Midbrain (tissue), 1 donor: ENCODE measurements around the gene MKS1.

Experiments
- DNase-seq: peaks from one replicate; lab custom pipeline; 2025; lab: John Stamatoyannopoulos, UW

The MKS1 gene

DNA sequence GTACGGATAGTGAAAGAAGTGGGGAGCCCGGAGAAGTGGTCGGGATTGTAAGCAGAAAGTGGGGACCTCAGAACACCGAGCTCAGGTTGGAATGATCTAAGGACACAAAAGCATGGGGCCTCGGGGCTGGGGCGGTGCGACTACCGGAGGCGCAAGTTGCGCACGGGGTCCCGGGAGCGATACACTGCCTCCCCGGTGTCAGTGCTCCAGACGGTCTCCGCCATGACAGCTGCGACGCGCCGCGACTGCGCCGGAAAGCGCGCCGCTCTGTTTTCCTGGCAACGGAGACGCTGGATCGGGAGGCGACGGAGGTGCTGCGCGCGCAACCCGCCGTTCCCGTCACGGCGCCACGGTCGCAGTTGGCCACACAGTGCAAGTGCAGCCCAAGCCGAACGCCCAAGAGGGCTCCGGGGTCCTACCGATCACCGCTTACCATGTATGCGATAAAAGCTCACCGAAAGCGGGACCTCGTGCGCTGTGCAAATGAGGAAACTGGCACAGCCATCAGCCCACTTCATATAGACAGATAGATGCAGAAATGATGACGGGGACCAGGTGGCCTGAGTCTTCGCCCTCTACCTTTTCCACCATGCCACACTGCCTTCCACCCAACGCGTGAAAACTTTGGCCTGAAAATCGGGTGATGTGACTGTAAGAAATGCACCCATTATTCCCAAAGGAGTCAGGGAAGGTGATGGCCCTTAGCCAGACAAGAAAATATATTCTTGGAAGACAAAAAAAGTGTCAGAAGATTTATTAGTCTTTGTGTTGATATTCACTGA lies at the start of gene MKS1:
MKS1 (minus strand) TSS at position 249 of the 782 bp plus-strand sequence; CDS start at position 224, 25 bp downstream.
- peak; percentile 95 for DNase-seq

- DNase-seq, result no peak
These were observed 49.3 kb upstream of the MKS1 start for GRCh38 chr17:58268326-58268725.

DNA sequence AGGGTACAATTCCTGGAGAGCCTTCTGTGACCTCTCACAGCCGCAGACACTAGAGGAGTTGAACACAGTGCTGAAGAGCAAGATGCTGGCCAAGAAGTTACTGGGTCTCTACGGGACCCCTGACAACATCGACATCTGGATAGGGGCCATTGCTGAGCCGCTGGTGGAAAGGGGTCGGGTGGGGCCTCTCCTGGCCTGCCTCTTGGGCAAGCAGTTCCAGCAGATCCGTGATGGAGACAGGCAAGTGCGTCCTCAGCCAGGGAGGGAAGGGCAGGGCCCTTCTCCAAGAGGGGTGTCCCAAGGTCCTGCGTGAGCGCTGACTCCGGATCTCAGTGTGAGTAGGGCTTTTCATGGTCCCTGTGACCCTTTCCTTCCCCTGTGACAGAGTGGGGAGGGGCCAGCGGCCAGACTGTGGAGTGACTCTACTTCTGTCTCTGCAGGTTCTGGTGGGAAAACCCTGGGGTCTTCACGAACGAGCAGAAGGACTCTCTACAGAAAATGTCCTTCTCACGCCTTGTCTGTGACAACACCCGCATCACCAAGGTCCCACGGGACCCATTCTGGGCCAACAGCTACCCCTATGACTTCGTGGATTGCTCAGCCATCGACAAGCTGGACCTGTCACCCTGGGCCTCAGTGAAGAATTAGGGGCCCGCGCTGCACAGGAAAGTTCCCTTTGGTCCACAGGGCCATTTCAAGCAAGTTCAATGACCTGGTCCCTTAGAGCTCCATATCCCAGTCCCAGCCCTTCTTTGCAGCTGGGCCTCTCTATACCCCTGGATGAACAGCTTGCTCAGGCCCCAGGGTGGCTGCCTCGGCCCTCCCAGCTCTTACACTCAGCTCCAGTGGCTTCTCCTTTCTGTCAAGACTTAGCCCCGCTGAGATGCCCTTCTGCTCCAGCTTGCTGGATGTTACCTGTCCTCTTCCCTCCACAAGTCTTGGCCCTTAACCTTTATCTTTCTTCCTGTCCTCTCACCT lies 48.6 kb upstream of the MKS1 start:
- no peak for DNase-seq

DNA sequence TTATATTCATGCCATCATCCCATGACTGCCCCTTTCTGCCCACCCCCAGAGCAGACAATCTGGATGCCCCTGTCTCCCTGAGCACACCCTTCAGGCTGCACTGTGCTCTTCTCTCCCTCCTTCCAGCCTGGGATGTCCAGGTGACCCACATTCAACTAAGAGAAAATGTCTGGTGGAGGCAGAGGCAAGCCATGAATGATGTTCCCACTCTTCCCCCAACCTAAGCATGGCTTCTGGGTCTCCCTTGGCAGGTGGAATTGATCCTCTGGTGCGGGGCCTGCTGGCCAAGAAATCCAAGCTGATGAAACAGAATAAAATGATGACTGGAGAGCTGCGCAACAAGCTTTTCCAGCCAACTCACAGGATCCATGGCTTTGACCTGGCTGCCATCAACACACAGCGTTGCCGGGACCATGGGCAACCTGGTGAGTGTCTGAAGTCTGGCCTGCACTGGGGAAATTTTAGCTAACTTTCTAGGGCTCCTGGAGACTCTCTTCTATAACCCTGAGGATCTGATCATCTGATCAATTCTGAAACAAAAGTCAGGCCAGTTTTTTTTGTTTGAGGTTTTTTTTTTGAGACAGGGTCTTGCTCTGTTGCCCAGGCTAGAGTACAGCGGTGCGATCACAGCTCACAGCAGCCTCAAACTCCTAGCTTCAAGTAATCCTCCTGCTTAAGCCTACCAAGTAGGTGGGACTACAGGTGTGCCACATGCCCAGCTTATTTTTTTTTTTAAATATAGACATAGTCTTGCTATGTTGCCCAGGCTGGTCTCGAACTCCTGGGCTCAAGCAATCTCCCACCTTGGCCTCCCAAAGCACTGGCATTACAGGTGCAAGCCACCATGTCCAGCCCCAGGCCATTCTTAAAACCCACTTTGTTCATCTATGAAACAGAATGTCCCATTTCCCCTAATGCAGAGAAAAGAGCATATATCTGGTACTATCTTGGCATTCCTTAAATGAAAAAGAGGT lies 47.1 kb upstream of the MKS1 start:
- DNase-seq, result no peak

- DNase-seq, result no peak
These were observed 46.2 kb upstream of the MKS1 start for GRCh38 chr17:58265271-58265670.

GRCh38 chr17:58264407-58265103 lies 45.5 kb upstream of the MKS1 start:
- DNase-seq, result no peak

DNA sequence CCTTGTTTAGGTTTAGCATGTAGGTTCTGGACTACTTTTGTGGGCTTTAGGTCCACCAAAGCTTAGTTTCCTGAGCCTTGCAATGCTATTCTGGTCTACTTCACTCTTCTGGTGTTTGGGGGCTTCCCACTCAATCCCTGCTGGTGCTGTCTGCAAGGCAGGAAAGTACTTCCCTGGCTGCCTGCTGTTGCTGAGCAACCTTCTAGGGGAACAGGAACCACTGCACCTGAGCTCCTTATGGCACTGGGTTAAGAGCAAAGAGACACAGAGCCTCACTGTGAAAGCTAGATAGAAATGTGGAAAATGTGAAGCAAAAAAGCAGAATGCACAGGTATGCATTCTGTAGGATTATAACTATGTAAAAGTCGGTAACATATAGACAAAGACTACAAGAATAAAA lies 44.7 kb upstream of the MKS1 start:
- DNase-seq, result no peak

DNA sequence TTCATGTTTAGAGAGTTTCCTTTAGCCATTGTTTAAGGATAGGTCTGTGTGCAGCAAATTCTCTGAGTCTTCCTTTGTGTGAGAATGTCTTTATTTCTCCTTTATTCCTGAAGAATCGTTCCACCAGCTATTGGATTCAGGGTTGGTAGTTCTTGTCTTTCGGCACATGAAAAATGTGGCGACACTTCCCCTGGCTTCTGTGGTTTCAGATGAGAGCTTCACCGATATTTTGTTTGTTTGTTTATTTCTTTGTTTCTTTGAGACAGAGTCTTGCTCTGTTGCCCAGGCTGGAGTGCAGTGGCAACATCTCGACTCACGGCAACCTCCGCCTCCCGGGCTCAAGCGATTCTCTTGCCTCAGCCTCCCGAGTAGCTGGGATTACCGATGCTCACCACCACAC lies 43.1 kb upstream of the MKS1 start:
- no peak for DNase-seq

GRCh38 chr17:58254803-58255202 lies 35.7 kb upstream of the MKS1 start:
- DNase-seq, result no peak

- DNase-seq, result no peak
These were observed 34.0 kb upstream of the MKS1 start for GRCh38 chr17:58253082-58253481.

- no peak for DNase-seq
These were observed 33.1 kb upstream of the MKS1 start for GRCh38 chr17:58252141-58252540.

- DNase-seq, result no peak
These were observed 31.4 kb upstream of the MKS1 start for GRCh38 chr17:58250344-58251011.

GRCh38 chr17:58249270-58250133 lies 30.4 kb upstream of the MKS1 start:
- DNase-seq, result peak; percentile 69

DNA sequence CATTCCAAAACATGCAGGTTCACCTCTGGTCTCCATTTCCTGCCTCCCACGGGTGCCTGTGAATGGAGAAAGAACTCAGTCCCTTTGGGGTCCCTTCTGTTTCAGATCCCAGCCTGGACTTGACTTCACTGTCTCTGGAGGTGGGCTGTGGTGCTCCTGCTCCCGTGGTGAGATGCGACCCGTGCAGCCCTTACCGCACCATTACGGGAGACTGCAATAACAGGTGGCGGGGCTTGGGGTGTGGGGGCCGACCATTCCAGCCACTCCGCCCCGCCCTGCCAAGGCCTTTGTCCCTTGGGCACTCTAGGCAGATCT lies 29.9 kb upstream of the MKS1 start:
- no peak for DNase-seq

DNA sequence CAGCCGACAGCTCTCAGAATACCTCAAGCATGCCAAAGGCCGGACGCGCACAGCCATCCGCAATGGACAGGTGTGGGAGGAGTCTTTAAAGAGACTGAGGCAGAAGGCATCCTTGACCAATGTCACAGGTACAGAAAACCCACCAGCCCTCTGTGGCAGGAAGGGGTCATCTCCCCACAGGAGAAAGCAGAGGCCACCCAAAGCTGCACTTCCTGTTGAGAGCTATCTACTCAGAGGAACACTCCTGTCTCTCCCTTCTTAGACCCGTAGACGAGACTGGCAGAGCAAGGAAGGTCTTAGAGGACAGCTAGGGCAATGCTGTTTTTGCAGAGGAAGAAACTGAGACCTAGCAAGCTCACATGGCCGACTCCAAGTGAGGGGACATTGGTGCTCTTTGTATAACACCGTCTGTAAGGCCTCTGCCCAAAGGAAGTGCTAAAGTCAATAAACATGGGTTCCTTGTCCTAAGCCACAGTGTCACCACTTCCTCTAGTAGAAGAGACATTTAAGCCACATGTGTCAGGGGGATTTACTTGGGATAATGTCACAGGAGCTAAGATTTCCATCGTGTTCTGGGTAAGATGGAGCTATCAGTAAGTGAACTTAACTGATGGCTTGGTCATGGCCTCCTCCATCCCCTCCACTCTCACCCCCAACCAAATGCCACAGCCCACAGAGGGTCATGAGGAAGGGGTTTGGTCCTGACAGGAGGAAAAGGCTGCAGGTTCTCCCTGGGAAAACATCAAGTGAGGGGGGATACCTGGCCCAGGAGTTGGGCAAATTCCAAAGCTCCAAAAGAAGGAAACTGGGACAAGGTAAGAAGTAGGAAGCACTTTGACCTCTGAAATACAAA lies 28.7 kb upstream of the MKS1 start:
- no peak for DNase-seq

- DNase-seq, result no peak
These were observed 27.7 kb upstream of the MKS1 start for GRCh38 chr17:58246781-58247180.

GRCh38 chr17:58246104-58246740 lies 27.2 kb upstream of the MKS1 start:
- no peak for DNase-seq

GRCh38 chr17:58245428-58246103 lies 26.5 kb upstream of the MKS1 start:
- DNase-seq, result no peak
